Embryonic facial prominence (tissue), 1 donor: Measurements from ENCODE around the gene GNG4.

ENCODE experiments used
- DNase-seq: peaks from one replicate; pipeline ENCODE4 v3.0.0-alpha.2; 2016; ENCODE audit errors: extremely low spot score

Gene GNG4

DNA sequence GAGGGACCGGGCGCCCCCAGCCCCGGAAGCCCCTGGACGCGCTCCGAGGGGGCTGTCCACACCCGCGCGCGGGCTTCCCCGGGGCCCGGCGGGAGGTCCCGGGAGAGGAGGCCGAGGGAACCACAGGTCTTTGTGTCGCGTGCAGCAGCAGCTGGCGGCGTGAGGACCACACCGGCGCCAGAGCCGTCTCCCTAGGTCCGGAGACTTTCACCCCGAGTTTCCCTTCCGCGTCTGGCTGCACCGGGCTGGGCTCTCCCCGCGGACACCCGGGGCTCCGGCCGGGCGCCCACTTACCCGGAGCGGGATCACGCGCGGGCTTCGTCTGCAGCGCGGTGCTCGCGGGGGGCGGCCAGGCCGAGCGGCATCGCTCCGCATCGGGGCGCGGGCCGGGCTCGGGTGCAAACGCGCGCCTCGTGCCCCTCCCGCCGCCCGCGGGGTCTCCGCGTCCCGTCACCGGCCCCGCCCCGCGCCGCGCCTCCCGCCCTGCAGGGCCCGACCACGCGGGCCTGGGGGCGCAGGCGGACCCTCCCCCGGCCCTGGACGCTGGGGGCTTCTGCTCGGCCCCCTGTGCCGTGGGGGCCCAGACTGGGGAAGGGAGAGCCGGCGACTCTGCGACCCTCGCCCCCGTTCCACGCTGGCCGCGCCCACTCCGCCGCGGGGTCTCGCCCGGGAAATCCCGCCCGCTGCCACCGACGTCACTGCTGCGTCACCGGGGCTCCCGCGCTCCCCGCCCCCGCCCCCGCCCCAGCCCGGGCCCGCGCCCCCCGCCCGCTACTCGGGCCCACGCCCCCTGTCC is at the start of gene GNG4:
TSS of gene GNG4 (minus strand) at position 417 of the 796 bp plus-strand sequence. CDS start 65,946 bp downstream, outside the sequence.
- peak; percentile 19 for DNase-seq

DNA sequence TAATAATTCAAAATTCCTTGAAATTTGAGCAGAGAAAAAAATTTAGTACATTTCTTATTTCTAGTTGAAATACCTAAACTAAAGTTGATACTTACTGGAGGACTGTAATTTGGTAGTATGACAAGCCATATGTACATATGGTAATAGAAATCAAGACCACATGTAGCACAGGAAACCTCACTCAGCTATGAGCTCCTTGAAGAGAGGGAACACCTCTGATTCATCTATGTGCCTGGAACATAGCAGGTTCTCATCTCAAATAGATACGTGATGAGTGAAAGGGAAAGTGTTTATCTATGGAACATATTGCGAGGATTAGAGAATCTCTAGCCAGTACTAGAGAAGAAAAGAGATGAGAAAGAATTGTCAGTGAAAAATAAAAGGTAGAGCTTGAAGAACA is 47.9 kb upstream of the GNG4 start:
- no peak for DNase-seq

DNA sequence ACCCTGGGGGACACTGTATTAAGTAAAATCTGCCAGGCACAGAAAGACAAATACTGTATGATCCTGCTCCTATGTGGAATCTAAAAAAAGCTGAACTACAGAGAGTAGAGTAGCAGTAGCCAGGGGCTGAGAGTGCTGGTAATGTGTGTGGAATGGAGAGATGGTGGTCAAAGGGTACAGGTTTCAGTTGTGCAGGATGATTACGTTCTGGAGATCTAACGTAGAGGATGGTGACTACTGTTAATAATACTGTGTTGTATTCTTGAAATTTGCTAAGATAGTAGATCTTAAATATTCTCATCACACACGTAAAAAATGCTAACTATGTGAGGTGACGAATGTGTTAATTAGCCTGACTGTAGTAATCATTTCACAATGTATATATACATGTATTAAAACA is 39.8 kb upstream of the GNG4 start:
- DNase-seq: no peak

DNA sequence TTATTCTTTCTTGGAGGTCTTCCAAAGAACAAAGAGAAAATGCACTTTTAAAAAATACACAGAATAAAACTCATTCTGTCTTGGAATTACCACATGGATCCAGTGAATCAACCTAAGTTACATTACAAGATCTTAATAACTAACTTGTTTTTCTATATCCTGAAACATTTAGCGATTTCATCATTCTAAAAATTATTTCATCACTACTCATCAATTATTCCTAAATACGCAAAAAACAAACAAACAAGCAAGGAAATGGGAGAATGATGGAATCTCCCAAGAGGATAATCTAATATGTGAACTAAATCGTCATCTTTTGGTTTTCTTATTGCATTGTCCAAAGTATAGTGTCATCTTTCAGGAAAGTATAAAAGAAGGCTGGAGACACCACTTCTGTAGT is 38.5 kb upstream of the GNG4 start:
- DNase-seq: no peak

DNA sequence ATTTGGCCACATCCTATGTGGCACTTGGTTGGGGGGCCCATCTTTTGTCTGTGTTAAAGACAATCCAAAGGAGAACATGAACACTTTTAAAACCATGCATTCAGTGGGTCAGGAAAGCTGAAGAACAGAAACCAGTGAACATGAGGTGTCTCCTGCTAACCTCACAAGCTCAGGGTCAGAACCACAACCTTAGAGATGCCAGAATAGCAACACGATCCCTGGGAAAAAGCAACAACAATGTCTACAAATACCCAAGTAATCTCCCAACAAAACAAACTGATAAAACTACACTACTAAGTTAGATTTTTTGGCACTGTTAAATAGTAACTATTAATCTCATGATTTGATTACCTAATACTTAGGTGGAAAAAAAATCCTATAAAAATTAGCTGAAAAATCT is 34.1 kb upstream of the GNG4 start:
- DNase-seq: no peak

DNA sequence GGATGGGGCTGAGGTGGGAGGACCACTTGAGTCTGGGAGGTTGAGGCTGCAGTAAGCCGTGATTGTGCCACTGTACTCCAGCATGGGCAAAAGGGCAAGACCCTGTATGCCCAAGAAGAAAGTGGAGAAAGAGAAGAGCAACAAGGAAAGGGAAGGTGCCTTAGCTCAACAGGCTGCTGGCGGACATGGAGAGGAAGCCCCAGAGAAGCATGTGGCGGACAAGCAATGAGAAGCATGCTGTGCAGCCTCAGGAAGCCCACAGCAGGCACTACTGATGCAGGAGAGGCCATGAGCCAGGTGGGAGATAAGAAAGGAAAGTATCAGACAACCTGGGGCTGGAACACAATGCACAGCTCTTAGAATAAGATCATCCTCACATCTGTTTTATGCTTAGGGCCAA is 32.6 kb upstream of the GNG4 start:
- DNase-seq: no peak

DNA sequence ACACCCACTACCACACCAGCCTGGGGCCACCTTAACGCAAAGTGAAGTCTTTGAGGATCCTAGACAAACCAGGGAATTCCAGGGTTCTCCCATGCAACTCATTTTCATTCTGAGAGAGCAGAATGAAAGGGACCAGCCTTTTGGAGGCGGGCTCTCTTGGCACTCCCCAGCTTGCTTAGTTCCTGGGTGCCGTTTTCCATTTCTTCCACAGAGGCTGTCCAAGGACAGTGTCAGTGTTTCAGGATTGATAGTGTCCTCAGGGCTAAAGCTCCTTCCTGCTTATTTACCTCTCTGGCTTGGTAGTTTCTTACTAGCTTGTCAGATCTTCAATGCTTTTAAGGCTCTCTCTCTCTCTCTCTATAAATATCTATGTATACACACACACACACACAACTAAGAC is 30.1 kb upstream of the GNG4 start:
- no peak for DNase-seq

DNA sequence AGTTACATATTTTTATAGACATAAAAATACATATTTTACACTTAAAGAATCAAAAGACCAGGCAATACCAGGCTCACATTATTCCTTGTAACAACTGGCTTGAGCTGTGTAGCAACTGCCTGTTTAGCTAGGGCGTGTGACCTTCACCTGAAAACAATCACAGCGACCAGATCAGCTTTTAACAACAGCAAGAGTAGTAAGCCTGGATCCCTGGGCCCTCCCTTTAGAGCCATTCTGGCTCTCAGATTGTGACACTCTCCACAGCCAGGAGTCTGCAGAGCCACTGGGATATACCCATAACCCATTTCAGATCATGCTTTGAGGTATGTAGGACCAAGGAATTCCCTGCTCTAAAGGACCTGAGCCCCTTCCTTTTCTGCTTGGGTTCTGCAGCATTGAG is 29.4 kb upstream of the GNG4 start:
- no peak for DNase-seq

DNA sequence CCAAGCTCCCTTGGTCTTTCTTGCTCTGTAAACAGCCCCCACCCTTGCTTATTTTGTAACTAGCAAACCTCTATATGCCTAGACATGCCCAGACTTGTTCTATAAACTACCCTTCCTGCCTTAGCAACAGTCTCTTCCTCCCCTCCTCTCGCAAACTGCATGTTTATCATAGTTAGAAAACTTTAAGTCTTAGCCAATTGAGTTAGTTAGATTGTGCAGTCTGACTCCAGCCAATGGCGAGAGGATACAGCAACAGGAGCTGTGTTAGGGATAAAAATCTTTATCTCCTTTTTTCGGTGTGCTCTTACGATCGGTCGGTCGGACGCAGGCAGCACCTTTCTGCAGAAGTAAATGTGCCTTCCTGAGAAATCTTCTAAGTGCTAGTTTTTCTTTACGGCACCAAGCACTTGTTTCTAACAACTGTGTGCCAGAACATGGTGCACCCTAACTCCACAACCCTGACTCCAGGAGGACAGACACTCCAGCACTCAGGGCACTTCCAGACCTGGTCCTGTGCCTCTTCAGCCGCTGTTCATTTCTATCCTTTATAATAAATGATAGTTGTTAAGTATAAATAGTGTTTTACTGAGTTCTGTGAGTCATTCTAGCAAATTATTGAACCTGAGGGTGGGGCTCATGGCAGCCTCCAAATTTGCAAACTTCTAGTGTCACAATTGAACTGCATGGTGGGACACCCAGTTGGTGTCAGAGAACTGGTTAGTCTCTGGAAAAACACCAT is 25.7 kb upstream of the GNG4 start:
- no peak for DNase-seq

DNA sequence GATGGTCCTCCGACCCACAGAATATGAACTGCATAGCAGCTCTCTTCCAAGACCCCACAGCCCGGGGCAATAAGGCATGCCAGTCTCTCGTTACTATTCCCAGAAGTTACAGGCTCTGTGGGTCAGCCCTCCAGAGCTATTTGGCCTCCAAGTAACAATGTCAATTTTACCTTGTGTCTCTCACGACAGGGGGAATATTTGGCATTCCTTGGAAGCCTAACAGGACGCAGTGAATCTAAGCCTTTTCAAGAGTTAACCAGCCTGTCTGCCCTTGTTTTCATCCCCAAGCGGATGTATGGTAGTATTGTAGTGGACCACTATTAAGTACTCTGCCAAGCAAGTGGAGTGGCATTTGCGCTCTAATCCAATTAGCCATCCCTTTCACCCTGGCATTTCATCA is 24.4 kb upstream of the GNG4 start:
- no peak for DNase-seq

DNA sequence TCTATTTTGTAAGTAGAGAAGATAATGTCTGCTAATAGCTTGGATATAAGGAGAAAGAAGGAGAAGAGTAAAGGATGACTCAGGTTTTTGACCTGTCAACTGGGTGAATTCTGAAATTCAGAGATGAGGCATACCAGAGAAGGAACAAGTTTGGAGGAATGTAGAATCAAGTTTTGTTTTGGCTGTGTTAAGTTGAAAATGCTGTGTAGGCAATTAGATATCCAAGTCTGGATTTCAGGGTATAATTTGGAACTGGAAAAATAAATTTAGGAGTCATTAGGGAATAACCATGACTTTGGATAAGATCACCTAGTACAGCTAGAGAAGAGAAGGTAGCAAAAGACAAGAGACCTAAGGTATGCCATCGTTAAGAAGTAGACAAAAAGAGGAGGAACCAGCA is 22.4 kb upstream of the GNG4 start:
- DNase-seq: no peak

DNA sequence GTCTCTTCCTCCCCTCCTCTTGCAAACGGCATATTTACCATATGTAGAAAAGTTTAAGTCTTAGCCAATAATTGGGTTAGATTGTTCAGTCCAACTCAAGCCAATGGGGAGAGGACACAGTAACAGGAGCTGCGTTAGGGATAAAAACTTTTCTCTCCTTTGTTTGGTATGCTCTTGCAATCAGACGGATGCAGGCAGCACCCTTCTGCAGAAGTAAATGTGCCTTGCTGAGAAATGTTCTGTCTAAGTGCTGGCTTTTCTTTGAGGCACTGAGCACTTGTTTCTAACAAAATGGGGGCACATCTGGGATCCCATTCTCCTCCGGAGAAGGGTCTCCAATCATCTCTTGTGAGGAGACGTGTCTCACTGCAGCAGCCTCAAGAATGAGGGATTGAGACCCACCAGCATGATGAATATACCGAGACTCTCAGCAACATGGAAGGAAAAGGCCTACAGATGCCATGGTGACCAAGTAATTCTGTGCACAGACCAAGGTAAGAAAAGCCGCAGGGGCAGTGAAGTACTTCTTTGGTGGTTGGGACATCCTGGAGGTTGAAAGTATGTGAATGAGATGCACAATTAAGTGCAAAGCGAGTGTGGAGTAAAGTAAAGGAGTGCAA is 20.7 kb upstream of the GNG4 start:
- no peak for DNase-seq

DNA sequence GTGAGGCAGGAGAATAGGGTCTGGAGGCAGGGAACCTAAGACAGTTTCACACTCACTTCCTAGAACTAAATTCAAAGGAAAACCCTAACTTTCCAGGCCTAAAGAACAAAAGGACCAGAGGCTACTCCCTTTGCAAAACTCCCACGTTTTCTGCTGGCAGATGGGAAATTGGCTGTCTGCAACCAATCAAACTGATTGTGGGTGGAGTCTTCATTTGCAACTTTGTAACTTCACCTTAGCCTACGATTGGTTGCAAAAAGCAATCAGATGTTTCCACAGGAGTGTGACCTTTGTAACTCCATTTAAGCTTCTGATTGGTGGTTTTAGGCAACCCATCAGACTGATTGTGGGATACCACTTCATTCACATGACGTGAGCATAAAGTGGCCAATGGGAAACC is 19.7 kb upstream of the GNG4 start:
- DNase-seq: no peak

DNA sequence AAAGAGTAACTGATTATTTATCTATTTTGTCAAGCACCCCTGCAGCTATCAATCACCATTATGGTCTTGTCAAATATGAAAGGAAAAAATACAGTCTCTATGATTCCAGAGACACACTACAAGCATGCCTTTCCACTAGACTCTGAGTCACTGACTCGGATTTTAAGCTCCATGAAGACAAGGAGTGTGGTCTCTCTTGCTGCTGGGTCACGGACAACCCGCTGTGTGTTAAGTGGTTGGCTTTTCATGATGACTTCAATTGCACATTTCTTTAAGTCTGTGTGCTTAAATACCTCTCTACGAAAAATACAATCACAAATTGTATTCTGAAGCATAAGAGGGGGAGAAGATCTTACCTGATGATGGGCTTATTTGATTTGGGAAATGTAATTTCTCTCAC is 14.0 kb upstream of the GNG4 start:
- no peak for DNase-seq

DNA sequence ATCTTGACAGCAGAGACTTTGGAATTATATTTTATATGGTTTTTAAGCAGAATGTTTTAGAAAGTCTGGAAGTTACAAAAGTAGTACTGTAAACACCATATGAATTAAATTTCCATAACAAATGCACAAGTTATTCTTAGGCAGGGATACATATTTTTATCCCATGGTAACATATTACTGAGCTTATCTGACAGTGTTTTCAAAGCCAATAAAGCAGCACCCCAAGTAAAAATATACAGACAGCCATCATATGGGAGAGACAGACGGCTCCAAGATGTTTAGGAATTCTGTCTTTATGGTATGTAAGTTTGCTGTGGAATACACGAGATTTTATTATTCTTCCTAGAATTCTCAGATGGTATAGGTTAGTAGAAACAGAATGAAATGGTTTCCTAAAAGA is 12.0 kb upstream of the GNG4 start:
- DNase-seq: peak; percentile 10

DNA sequence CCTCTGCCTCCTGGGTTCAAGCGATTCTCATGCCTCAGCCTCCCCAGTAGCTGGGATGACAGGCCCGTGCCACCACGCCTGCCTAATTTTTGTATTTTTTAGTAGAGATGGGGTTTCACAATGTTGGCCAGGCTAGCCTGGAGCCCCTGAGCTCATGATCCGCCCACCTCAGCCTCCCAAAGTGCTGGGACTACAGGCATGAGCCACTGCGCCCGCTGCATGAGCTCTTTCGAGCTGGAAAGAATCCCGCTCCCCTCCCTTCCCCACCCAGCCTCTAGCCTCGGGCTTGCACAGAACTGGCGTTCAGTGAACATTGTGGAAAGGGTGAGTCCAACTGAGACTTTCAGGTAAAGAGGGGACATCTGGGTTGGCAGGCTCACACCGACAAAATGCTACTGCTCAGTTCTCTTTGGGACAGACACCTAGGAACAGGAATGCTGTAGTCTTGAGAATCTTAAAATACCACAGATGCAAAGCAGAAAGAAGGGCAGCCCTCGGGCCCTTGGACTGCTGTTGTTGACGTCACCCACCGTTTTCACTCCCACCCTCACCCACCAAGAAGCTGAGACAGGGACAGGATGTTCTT is 9.7 kb upstream of the GNG4 start:
- no peak for DNase-seq

DNA sequence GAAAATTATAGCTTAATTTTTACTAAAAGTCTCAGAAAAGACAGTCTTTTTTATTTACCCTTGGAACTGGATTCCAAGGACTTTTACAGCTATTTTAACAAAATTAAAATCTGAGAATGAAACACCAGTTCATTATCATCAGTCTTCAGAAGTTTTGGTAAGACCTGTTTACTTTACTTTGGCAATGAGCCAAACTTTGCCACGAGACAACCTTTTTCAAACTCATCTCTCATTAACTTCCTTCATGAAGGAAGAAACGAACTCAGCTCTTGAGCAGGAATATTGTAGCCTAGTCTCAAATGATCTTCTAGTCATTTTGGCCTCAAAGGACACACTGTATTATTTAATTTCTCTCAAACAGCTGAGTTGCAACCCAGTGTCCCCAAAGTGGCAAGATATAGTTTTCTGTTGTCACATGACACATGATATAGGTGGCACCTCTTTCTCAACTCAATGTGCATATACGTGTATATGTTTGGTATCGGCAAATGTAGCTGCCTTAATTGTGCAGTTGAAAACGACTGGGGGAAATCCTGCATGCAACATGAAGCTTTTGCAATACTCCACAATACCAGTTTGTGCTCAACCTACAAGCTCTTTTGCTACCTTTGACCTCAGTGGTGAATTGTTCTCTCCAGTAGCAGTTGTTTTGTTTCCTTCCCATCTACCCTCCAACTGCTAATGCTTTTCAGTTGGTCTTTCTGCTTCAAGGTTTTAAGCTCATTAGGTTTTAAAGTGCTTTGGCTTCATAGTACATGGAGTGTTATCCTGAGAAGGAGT is 8.4 kb upstream of the GNG4 start:
- no peak for DNase-seq

DNA sequence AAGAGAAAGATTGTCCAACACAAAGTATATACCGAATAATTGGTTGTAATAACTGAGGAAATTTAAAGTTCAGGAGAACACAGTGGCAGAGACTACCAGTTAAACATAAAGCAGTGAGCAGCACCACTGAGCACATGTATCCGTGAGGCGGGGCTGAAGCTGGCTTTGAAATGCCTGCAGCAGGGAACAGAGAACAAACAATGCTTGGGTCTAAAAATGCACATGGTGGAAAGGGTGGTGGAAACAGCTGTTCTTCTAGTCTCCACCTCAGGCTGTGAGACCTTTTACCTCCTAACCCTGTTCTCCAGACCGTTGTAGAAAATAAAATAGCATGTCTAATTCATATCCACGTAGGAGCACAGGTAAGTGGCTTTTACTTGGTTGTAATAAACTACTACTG is 7.7 kb upstream of the GNG4 start:
- DNase-seq: no peak

DNA sequence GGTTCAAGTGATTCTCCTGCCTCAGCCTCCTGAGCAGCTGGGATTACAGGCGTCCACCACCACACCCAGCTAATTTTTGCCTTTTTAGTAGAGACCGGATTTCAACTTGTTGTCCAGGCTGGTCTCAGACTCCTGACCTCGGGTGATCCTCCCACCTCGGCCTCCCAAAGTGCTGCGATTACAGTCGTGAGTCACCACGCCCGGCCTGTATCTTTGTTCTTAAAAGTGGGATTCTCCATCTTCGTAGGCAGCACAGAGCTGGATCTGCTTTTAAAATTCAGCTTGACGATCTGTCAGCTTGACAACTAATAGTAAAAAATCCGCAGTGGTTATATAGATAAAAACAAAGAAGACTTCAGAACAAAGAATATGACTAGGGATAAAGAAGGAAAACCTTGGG is 2.8 kb upstream of the GNG4 start:
- DNase-seq: no peak

DNA sequence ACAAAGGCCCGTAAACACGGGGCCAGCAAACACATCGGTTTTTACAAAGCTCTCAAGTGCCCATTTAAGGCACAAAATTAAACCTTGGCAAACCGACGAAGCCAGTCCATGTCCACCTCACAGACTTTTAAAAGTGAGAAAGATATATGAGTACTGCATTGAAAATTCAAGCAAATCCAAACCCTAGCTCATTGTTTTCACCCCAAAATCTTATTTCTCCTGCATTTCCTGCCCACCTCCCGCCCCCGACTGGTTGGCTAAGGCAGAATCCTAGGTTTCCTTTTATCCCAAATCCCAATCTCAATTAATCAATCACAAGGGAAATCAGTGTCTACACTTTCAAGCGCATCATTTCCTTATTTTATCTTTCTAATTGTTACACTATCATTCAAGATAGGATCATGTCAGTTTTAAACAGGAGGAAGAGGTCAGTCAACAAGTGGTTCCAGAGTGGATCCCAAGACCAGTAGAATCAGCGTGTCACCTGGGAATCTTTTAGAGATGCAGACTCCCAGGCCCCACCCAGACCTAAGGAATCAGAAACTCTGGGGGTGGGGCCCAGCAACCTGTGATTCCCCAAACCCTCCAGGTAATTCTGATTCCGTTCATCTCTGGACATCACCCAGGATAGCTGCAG is 1.7 kb upstream of the GNG4 start:
- no peak for DNase-seq
